Middle frontal gyrus (tissue), 1 donor: ENCODE data around the gene KRT71.

Experiments
- DNase-seq: peaks from one replicate; pipeline ENCODE4 v3.0.0-alpha.2; 2015; ENCODE audit warnings: low spot score; ENCODE audit errors: extremely low spot score

KRT71 gene

DNA sequence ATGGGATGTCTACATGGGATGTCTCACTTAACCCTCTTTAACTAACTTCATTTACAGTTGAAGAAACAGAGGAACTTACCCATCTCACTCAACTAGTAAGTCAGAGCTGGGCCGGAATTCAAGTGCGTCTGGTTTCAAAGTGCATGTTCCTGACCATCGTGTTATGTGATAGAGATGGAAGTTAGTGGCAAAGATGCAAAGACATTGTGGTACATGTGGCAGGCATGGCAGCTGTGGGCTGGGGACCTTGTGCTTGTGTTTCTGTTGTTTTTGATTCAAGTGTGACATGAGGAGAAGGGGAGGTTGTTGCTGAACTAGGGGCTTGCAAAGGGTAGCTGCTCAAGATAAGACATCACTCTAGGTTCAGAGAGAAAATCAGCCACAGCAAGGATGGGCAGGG, 23.0 kb upstream of the KRT71 start:
- no peak for DNase-seq

DNA sequence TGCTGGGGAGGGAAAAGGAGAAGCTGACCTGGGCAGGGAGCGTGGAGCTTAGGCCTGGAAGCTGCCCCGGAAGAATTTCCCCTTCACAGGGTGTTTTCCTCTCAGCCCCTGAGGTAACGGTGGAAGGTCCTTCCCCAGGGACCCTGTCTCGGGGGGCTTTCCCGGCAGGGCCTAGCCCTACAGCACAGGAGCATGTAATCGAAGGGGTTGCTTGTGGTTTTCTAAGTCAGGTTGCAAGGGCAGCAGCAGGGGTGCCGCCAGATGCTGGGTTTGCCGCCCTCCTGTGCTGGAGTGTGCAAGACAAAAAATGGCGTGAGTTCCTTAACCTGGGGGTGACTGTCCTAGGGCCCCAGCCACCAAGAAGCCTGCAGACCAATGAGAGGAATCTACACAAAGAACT, 22.3 kb upstream of the KRT71 start:
- no peak for DNase-seq

DNA sequence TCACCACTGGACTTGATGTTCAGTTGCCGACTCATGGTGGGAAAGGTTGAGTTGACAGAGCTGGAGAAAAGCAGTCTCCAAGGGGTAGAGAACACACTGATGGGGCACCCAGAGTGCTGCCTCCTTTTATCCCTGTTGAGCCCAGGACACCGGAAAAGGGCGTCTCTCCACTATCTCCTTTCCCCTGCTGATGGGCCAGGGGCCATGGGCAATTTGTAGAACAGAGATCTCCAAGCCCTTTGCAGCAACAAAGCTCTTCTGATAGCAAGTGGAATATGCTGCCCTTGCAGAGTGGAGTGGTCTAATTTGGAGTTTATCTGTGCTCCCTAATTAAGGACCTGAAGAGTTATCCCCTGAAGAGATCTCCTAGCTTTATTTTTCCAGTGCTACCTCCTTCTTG, 20.8 kb upstream of the KRT71 start, which contains the start of gene KRT74:
KRT74 (minus strand) TSS at position 101 of the 400 bp plus-strand sequence; CDS start at position 35, 66 bp downstream.
- DNase-seq, result no peak

DNA sequence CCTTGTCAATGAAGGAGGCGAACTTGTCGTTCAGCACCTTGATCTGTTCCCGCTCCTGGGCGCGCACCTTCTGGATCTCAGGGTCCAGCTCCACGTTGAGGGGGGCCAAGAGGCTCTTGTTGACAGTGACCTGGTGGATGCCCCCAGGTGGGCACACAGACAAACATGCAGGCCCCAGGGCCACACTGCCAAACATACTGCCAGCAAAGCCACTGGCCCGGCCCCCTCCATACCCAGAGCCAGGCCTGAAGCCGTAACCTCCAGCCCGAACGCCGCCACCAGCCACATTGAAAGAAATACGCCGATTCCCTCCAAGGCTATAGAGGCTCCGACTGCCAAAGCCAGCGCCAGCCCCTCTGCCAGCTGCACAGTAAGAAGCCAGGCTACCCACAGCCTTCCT, 20.4 kb upstream of the KRT71 start:
- DNase-seq, result no peak

DNA sequence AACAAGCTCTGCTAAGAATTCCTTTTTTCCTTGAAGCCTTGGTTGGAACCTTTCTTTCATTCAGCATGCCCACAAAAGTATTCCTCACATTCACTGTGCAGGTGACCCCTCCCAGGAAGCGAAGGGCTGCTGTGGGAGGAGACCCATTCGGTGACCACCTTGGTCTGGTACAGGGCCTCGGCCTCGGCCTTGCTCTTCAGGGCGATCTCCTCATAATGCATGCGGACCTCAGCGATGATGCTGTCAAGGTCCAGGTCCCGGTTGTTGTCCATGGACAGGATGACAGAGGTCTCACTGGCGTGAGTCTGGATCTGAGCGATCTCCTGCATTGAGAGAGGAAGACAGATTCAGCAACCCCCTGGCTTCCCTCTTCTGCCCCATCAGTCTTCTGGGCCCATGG, 17.6 kb upstream of the KRT71 start:
- DNase-seq, result no peak

DNA sequence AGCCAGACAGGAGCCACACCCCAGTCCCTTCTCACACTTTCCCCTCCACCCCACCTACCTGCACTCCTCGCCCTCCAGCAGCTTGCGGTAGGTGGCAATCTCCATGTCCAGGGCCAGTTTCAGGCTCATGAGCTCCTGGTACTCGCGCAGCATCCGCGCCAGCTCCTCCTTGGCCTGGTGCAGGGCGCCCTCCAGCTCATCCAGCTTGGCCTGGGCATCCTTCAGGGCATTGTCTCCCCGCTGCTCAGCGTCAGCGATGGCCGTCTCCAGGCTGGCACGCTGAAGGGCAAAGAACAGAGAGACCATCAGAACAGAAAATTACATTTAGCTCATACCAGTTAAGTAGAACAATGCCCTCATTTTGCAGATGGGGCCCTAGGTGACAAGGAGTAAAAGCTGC, 15.2 kb upstream of the KRT71 start:
- DNase-seq, result no peak

DNA sequence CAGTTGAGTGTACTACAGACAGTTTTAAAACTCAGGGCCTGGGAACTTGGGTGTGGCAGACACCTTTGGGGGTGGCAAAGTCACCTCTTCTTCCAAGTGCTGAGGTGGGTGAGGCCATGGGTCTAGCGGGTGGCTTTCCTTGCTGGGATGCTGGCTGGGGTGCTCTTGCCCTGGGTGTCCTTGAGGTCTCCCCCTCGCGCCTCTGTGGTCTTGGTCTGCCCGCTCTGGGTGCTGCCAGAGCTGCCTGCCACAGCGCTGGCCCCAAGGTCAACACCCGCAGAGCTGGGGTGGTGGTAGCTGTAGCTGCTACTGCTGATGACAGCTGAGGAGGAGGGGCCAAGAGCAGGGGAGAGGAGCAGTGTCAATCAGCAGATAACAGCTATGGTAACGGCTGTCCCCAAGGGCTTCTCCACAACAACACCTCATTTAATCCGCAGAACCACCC, 13.9 kb upstream of the KRT71 start:
- DNase-seq, result no peak

DNA sequence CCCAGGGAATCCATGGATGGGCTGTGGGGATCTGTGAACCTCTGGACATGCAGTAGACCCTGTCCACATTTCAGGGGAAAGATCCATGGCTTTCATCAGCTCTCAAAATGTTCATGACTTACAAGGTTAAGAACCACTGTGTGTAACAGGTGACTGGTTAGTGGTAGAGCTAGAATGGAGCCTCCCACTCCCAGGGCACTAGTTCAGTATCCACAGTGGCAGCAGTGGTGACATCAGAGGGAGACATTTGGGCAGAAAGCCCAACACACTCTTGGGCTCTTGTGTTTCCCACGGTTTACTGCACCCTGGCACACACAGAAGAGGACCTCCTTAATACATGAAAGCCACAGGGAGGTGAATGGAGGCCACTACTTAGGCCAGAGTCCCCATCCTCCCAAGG, 11.6 kb upstream of the KRT71 start:
- no peak for DNase-seq

DNA sequence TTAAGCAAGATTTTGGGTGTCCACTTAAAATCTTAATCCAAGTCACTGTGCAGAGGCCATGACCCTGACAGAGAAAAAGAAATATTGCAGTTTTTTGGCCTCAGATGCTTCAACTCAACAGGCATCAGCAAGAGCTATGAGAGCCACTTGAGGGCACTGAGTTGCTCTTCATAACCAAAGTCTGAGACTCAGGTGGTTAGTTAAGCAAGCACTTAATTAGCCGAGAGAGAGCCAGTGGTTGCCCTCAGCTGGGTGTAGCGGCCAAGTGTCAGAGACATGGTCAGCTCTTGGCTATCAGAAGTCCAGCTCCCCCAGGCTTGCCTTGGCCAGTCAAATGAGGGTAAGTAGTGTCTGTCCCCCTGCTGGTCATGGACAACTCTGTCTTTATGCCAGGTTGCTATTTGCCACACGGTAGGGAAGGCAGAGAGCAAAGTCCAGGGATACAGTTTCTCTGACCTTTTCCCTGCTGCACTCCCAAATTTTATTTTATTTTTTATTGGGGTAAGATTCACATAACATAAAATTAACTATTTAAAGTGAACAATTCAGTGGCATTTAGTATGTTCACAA, 9.0 kb upstream of the KRT71 start:
- DNase-seq, result no peak

DNA sequence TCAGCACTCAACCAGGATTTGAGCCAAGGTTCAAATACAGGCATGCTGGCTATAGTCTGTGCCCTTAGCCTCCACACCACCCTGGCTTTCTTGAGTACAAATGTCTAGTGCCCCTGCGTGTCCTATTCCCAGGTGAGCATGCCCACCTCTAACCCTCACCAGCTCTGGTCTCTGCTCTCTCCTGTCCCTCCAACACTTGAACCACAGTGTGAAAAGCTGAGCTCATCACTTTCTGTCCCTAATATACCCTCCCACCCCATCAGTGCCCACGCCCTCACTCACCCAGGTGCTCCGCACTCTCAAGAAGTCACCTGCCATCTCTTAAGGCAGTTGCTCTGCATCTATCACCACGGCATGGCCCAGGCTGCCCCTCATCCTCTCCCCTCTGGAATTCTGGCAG, 7.0 kb upstream of the KRT71 start:
- no peak for DNase-seq

DNA sequence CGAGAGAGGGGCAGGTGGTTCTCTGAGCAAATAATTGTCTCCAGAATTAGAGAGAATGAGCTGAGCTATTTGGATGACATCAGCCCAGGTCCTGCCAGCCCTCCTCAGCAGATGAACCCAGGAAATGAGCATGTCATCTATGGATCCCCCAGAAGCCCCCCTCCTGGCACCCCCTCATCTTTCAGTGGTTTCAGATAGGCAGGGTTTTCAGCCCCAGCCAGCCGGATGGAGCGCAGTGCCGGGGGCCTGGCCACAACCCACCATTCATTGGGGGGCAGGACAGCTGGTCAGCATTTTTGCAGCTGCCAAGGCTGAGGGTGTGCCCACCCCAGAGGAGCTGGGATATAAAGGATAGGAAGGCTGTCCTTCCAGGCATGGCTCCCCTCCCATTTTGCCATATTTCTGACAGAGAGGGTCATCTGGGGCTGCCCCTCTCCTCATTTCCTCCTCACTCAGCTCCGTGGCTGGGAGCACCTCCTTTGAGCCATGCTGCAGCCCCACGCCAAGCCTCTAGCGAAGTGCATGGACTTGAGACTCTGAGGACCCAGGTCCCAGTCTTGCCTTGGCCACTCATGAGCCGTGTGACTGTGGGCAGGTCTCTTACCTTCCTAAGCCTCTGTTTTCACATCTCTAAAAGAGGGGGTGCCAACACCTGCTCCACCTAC, 6.0 kb upstream of the KRT71 start:
- DNase-seq, result no peak

DNA sequence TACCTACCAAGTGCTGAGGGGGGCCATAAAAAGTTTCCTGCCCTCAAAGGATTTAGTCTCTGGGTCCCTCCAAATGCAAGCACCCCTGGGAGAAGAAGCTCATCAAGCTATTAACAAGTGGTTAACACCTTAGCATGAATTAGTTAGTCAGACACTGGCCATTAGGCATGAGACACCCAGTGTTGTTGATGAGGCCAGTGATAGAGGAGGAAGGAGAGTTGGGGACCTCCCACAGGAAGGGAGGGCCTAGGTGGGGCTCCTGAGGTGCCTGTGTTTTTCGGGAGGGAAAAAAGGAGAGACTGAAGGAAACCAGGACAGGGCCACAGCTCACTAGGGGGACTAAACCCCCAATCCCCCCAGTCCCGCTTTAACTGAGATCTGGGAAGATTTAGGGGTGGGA, 4.5 kb upstream of the KRT71 start:
- DNase-seq, result no peak

DNA sequence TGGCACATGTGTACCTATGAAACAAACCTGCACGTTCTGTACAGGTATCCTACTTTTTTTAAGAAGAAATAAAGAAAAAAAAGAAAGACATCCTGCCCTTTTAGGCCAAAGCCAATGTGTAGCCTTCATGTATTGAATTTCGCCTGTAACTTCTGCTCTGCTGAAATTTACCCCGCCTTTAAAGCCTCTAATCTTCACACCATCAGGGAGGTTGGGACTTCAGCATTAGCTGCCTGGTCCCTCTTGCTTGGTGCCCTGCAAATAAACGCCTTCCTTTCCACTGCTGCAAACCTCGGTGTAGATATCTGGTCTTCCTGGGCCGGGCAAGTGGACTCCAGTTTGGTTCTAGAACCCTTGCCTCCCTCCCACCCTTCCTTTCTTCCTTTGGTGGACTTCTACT, 2.6 kb upstream of the KRT71 start:
- DNase-seq, result no peak

DNA sequence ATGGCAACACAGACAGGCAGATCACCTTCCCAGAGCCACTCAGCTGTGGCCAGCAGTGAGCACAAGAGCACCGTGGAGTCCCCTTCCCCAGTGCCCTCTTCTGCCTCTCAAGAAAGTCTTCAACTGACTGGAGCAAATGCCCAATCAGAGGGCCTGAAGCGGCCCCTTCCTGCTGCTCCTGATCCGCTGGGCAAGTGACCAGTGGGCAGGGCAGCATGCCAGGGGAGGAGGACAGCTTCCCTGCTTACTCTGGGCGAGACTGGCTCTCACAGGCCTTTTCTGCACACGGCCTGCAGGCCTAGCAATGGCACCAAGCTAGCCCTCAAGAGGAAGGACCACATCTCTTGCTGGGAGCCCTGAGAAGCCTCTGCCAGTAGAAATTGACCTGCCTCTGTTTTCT, 890 bp downstream of the KRT71 start:
- DNase-seq, result no peak

DNA sequence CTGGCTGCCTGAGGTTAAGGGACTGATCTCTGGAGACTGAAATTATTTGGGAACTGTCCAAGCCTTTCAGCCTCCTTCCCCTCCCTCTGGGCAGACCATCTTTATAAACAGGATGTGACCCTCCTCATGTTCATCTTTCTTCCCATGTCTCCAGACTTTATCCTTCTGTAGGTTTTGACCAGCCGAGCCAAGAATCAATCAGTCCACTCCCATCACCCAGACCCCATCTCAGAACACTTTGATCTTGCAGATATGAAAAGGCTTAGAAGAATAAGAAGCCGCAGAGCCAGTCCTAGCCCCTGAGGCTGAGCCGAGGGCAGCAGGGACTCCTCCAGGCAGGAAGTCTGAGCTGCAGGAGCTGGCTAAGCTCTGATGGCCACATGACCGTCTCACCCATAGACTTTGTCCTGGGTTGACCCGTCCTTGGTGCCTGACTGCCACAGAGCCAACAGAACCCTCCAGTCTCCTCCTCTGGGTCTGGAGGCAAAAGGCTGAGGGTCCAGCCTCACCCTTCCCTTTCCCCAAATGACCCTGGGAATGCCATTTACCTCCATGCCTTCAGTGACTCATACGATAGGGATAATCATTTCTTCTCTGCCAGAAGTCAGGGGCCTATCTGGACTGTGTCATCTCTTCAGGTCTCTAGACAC, 1.6 kb downstream of the KRT71 start:
- DNase-seq, result no peak

DNA sequence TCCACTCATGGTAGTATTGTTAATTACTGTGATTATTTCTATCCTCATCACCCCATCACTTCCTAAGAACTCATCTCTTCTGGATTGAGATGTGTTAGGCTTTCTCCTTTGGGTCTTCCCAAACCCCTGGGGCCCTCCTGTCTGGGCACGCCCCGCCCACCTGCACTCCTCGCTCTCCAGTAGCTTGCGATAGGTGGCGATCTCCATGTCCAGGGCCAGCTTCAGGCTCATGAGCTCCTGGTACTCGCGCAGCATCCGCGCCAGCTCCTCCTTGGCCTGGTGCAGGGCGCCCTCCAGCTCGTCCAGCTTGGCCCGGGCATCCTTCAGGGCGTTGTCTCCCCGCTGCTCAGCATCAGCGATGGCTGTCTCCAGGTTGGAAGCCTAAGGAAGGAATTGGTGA, 6.8 kb downstream of the KRT71 start:
- no peak for DNase-seq

DNA sequence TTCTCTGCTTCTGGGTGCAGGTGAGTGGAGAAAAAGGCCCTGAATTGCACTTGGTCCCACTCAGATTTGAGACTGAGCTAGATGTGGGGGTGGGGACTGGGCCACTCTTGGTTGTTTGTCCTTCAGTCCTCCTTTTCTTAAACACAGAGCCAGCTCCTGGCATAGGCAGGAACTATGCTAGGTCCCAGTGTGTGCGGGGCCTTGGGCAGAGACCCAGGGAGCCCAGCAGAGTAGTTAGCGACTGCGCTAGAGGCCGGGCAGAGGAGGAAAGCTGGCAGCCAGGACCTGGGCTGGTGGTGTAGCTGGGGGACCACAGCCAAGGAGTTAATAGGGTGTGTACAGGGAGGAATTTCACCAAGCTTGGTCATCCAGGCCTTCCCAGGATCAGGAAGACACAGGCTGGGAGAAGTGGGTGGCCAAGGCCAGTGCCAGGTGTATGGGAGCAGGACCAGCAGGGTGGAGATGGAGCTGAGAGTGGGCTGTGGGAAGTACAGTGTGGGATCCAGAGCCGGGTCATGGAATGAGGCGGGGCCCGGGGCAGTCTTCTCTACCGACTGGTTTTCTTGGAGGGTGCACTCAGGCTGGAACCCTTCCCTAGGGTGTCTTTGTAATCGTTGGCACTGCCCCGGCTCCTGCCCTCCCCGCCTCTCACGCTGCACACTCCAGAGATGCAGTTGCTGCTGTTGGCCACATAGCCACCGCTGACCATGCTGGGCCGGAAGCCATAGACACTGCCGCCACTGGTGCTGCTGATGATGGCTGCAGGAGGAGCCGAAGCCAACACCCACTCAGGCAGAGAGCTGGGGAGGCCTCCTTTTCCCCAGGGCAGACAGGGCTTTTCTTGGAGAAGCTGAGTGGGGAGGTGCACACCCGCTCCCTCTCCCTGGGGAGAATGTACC, 8.7 kb downstream of the KRT71 start:
- no peak for DNase-seq

DNA sequence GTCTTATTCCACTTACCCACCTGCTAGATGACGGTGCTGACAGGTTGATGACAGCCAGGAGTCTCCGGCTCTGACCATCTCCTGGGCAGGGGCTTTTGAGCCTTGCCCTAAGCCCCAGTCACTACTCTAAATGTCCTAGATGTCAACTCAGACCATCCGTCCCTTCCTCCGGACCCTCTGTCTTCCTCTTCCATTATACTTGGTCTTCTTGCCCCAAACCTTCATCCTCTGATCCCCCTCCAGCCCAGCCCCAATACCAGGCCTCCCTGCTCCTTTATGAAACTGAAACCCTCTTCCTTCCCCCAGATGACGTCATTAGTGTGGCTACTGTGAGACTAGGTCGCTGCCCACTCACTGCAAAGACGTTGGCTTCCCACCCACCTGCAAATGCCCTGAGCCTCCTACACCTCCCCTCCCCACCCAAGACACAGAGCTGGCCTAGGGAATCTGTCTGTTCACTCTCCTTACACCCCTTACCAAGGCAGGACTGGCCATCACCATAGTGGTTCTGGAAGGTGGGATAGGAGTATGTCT, 10.1 kb downstream of the KRT71 start:
- no peak for DNase-seq

DNA sequence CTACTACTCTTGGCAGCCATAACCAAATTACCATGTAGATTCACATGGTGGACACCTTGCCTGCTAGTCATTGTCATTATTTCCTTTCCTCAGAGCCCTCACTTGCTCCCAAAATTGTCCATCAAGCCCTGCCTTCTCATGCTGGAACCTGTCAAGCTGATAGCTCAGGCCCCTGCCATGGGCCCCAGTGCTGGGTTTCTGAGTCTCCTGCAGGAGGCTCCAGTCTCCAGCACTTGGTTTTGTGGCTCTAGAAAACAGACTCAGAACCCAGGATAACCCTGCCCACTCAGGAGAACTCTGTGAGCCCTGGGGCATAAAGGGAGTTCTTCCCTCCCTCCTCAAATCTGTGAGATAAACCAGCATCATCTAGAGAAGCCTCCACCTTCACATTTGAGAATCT, 10.8 kb downstream of the KRT71 start:
- no peak for DNase-seq

DNA sequence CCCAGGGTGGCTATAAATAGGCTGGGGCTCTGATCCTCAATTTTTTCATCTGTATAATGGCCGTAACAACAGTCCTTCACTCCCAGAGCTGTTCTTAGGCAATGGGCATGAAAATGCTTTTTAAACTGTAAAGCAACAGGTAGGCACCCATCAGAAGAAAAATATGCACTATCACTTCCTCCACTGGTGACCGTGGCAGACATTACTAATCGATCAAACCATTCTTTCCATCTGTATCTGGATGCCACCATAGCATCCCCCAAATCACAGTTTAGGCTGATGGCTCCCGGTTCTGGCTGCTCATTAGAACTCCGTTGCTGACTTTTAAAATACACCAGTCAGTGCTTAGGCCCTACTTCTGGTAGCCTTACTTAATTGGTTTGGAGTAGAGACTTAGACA, 11.2 kb downstream of the KRT71 start:
- DNase-seq, result no peak

DNA sequence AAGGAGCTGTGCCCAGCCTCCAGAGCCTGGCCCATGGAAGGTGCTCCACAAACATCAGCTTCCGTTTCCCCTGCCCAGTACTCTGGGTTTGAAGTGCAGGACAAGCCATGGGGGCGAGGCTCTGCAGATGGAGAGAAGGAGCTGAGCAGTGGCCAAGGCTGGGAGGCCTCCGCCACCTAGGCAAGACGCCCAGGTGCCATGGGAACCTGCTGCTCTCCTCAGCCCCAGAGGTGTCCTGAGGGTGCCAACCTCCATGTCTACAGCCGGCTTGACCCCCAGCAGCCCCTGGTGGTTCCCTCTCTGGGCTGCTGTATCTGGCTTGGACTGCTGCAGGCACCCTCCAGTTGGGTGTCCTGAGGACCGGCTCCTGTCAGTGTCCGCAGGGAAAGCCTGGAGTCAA, 12.4 kb downstream of the KRT71 start:
- DNase-seq, result no peak

DNA sequence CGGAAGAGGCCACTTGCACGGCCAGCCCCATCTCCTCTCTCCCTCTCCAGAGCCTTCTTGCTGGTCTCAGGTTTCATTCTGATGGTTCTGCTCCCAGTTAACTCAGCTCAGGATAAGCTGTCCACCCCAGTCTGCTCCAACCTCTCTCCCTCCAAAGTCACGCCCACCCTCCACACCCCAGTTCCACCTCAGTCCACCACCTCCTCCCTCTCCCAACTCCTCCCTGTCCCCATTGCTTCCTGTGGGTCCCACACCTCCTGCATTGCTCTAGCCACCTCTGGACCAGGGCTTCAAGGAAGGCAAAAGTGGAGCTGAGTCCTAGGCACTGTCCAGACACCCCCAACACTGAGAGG, 13.1 kb downstream of the KRT71 start:
- DNase-seq, result no peak
